DND-41 (cell line): ENCODE data around the gene PRSS56.

Experiments used
- ATAC-seq: fragments of 200-7000 bp; cut with Tn5 transposase; 3 replicates; pipeline ENCODE4 v1.9.1; 2021; ENCODE audit warnings: low read depth; ENCODE audit not compliant: insufficient read depth
- DNase-seq: peaks from one replicate; pipeline ENCODE4 v3.0.0-alpha.2; 2020
- H2AFZ ChIP-seq: 2 replicates; pipeline ENCODE4 v1.6.0; 2012; ENCODE audit warnings: low read depth, low read length
- H3K27ac ChIP-seq: 2 replicates; pipeline ENCODE4 v1.5.1; 2012; ENCODE audit warnings: low read length, inconsistent platforms
- H3K27me3 ChIP-seq: fragments of 200-600 bp; sonication (generic); 2 replicates; pipeline ENCODE4 v1.6.0; 2012; ENCODE audit warnings: low read length, mild to moderate bottlenecking, inconsistent platforms; ENCODE audit not compliant: insufficient read depth, poor library complexity
- H3K36me3 ChIP-seq: 2 replicates; pipeline ENCODE4 v1.5.1; 2012; ENCODE audit warnings: low read length, inconsistent platforms; ENCODE audit not compliant: insufficient read depth
- H3K4me1 ChIP-seq: 2 replicates; pipeline ENCODE4 v1.5.1; 2012; ENCODE audit warnings: mild to moderate bottlenecking, low read length; ENCODE audit not compliant: insufficient read depth
- H3K4me2 ChIP-seq: 2 replicates; pipeline ENCODE4 v1.6.0; 2012; ENCODE audit warnings: mild to moderate bottlenecking, moderate library complexity, low read length, inconsistent platforms; ENCODE audit not compliant: insufficient read depth
- H3K4me3 ChIP-seq, 2 experiments: fragments of 200-600 bp in 1 of 2; shearing (Covaris generic) in 1 of 2; 2 replicates each; pipeline ENCODE4 v1.5.1; 2012 to 2016; ENCODE audit warnings: inconsistent platforms in 2 of 2, low read length in 2 of 2, mild to moderate bottlenecking in 2 of 2, low read depth in 1 of 2, moderate library complexity in 1 of 2
- H3K79me2 ChIP-seq: 2 replicates; pipeline ENCODE4 v1.6.0; 2012; ENCODE audit warnings: low read length, inconsistent platforms; ENCODE audit not compliant: insufficient read depth
- H3K9ac ChIP-seq: 2 replicates; pipeline ENCODE4 v1.6.0; 2012; ENCODE audit warnings: low read depth, mild to moderate bottlenecking, inconsistent platforms, low read length, moderate library complexity
- H3K9me3 ChIP-seq: 2 replicates; pipeline ENCODE4 v1.5.1; 2012; ENCODE audit warnings: low read length, moderate library complexity, mild to moderate bottlenecking, inconsistent platforms; ENCODE audit not compliant: insufficient read depth, severe bottlenecking
- H4K20me1 ChIP-seq: 2 replicates; pipeline ENCODE4 v1.6.0; 2012; ENCODE audit warnings: low read length; ENCODE audit not compliant: insufficient read depth
- EZH2 ChIP-seq: IDR thresholded peaks from 3 replicates; pipeline ENCODE4 v1.6.1; 2012; ENCODE audit warnings: borderline replicate concordance, low read depth, mild to moderate bottlenecking, moderate library complexity, low read length, inconsistent platforms; ENCODE audit not compliant: severe bottlenecking
- TF ChIP-seq, protein P1 (sequence below): IDR thresholded peaks from 2 replicates; pipeline ENCODE4 v1.5.1; 2012; ENCODE audit warnings: borderline replicate concordance, low read length, moderate library complexity, mild to moderate bottlenecking; ENCODE audit not compliant: poor library complexity, severe bottlenecking; ENCODE audit errors: extremely low read depth

Gene PRSS56

DNA sequence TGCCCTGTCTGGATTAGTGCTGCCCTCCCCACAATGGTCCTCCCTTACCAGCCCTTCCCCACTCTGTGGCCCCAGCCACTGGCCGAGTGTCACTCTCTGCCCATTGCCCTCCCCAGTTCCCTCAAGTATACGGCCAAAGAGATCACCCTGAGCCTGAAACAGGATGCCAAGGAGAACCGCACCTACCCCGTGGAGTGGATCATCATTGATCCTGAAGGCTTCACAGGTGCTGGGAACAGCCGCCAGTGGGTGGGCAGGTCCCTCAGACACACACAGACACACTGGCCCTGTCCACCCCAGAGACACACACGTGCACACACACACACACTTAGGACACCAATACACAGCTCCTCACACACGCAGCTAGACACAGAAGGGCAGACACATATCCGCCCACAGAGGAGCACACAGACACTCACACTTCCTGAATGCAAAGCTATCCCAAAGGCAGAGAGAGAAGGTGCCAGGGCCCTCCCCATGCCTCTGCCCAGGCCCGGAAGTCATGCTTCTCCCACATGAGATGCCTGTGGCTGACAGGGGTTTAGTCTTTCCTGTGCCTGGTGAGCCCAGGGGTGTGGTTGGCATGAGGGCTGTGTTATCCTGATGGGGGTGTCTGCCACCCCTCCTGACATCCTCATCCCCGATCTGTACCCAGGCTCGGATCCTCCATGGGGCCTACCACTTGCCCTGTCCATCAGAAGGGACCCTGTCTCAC, 8.7 kb downstream of the PRSS56 start:
- Histone ChIP-seq H3K27ac (no peak overlapping the region), H3K4me2 (no peak overlapping the region), H4K20me1 (no peaks in the 10 kb centered on the region), H3K4me1 (peaks cover 3% of the 10 kb centered on the region; the same call in 1 of the 2 replicates), H3K36me3 (no peaks in the 10 kb centered on the region), H3K27me3 (no peaks in the 10 kb centered on the region), H3K9me3 (no peaks in the 10 kb centered on the region), H3K79me2 (no peaks in the 10 kb centered on the region), H3K9ac (no peak overlapping the region), H2AFZ (no peak overlapping the region), H3K4me3 (no peak overlapping the region)
- no peak for TF ChIP-seq EZH2
- TF ChIP-seq, protein P1, sequence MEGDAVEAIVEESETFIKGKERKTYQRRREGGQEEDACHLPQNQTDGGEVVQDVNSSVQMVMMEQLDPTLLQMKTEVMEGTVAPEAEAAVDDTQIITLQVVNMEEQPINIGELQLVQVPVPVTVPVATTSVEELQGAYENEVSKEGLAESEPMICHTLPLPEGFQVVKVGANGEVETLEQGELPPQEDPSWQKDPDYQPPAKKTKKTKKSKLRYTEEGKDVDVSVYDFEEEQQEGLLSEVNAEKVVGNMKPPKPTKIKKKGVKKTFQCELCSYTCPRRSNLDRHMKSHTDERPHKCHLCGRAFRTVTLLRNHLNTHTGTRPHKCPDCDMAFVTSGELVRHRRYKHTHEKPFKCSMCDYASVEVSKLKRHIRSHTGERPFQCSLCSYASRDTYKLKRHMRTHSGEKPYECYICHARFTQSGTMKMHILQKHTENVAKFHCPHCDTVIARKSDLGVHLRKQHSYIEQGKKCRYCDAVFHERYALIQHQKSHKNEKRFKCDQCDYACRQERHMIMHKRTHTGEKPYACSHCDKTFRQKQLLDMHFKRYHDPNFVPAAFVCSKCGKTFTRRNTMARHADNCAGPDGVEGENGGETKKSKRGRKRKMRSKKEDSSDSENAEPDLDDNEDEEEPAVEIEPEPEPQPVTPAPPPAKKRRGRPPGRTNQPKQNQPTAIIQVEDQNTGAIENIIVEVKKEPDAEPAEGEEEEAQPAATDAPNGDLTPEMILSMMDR, result no peak
- DNase-seq, result peak; percentile 44
- ATAC-seq, result peak; percentile 74

- no peak overlapping the region for H2AFZ ChIP-seq
- no peak for ATAC-seq
- H4K20me1 ChIP-seq, result no peaks in the 10 kb centered on the region
- no peaks in the 10 kb centered on the region for H3K27me3 ChIP-seq
- H3K4me2 ChIP-seq, result no peak overlapping the region
- H3K4me1 ChIP-seq, result peaks cover 3% of the 10 kb centered on the region; the same call in 1 of the 2 replicates
- no peaks in the 10 kb centered on the region for H3K36me3 ChIP-seq
- no peak overlapping the region for H3K27ac ChIP-seq
- no peaks in the 10 kb centered on the region for H3K79me2 ChIP-seq
- no peak overlapping the region for H3K9ac ChIP-seq
- TF ChIP-seq, protein P1, result no peak
- TF ChIP-seq EZH2, result no peak
- no peaks in the 10 kb centered on the region for H3K9me3 ChIP-seq
- DNase-seq, result no peak
- H3K4me3 ChIP-seq, result no peak overlapping the region
Observed at GRCh38 chr2:232529806-232530547, 9.8 kb downstream of the PRSS56 start.

DNA sequence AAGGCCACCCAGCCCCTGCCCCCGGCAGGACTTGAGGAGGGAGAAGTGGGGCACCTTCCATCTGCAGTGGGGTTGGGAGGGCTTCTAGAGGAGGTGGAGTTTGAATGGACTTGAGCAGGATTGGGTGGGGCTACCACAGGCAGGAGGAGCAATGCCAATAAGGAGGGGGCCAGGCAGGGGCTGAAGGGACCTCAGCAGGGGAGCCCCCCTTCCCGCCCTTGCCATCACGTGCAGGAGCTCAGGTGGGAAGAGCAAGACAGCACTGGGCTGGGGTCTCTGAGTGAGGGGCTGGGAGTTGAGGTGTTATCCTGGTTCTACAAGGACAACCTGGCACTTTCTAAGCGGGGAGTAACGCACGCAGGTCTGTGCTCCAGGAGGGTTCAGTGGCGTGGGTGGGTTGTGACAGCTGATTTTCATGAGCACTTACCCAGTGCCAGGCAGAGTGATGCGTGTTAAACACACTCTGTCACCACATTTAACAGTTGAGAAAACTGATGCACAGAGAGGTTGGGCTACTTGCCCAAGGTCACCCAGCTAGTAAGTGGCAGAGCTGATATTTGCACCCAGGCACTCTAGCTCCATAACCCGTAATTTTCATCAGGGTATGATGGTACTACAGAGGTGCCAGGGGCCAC, 10.6 kb downstream of the PRSS56 start:
- TF ChIP-seq, protein P1, result no peak
- TF ChIP-seq EZH2, result no peak
- no peak overlapping the region for H3K27ac ChIP-seq
- H3K4me3 ChIP-seq, result no peak overlapping the region
- H3K4me2 ChIP-seq, result no peak overlapping the region
- H3K4me1 ChIP-seq, result peaks cover 3% of the 10 kb centered on the region; the same call in 1 of the 2 replicates
- no peaks in the 10 kb centered on the region for H4K20me1 ChIP-seq
- ATAC-seq, result no peak
- H2AFZ ChIP-seq, result no peak overlapping the region
- no peaks in the 10 kb centered on the region for H3K9me3 ChIP-seq
- H3K9ac ChIP-seq, result no peak overlapping the region
- no peaks in the 10 kb centered on the region for H3K79me2 ChIP-seq
- H3K36me3 ChIP-seq, result no peaks in the 10 kb centered on the region
- DNase-seq, result no peak
- no peaks in the 10 kb centered on the region for H3K27me3 ChIP-seq
